ENCODE measurements around the gene LIPC. TPM values are rescaled to one million over a fixed set of nuclear protein-coding genes. Genes with fewer than 3 reads are reported as not detected.
"Not testable (repeated sequence)": the region's sequence is repeated elsewhere in the genome, so short reads cannot be mapped to it uniquely, and the experiment has no call there.

Gene LIPC
- total RNA-seq, 1 donor = 0.73 TPM

GRCh38 chr15:58589047-58589446 is 157.3 kb downstream of the LIPC start:
- Histone ChIP-seq H3K9me3 (ENCODE audit: low read depth, low read length) (no peaks in the 10 kb centered on the region), H3K4me1 (ENCODE audit: insufficient read depth, low read length) (peaks cover 8% of the 10 kb centered on the region), H3K27me3 (ENCODE audit: insufficient read depth, low read length) (no peaks in the 10 kb centered on the region), H3K4me3 (ENCODE audit: low read length) (no peak overlapping the region)

- H3K4me3 ChIP-seq (ENCODE audit: low read length) = no peak overlapping the region
- H3K4me1 ChIP-seq (ENCODE audit: insufficient read depth, low read length) = peaks cover 10% of the 10 kb centered on the region
- no peaks in the 10 kb centered on the region for H3K9me3 ChIP-seq (ENCODE audit: low read depth, low read length)
- H3K27me3 ChIP-seq (ENCODE audit: insufficient read depth, low read length) = no peaks in the 10 kb centered on the region
Observed at GRCh38 chr15:58590236-58590635, 158.4 kb downstream of the LIPC start.

GRCh38 chr15:58590926-58591325 is 159.1 kb downstream of the LIPC start:
- Histone ChIP-seq H3K4me1 (ENCODE audit: insufficient read depth, low read length) (peaks cover 5% of the 10 kb centered on the region), H3K4me3 (ENCODE audit: low read length) (no peak overlapping the region), H3K9me3 (ENCODE audit: low read depth, low read length) (no peaks in the 10 kb centered on the region), H3K27me3 (ENCODE audit: insufficient read depth, low read length) (no peaks in the 10 kb centered on the region)

GRCh38 chr15:58593870-58594269 is 162.1 kb downstream of the LIPC start:
- Histone ChIP-seq H3K4me1 (ENCODE audit: insufficient read depth, low read length) (peaks cover 5% of the 10 kb centered on the region), H3K9me3 (ENCODE audit: low read depth, low read length) (no peaks in the 10 kb centered on the region), H3K4me3 (ENCODE audit: low read length) (no peak overlapping the region), H3K27me3 (ENCODE audit: insufficient read depth, low read length) (no peaks in the 10 kb centered on the region)

GRCh38 chr15:58594898-58595297 is 163.1 kb downstream of the LIPC start:
- Histone ChIP-seq H3K9me3 (ENCODE audit: low read depth, low read length) (no peaks in the 10 kb centered on the region), H3K4me3 (ENCODE audit: low read length) (no peak overlapping the region), H3K4me1 (ENCODE audit: insufficient read depth, low read length) (peaks cover 5% of the 10 kb centered on the region), H3K27me3 (ENCODE audit: insufficient read depth, low read length) (no peaks in the 10 kb centered on the region)

GRCh38 chr15:58595516-58596263 is 163.9 kb downstream of the LIPC start:
- H3K4me1 ChIP-seq (ENCODE audit: insufficient read depth, low read length) = peaks cover 5% of the 10 kb centered on the region
- no peak overlapping the region for H3K4me3 ChIP-seq (ENCODE audit: low read length)
- H3K9me3 ChIP-seq (ENCODE audit: low read depth, low read length) = no peaks in the 10 kb centered on the region
- H3K27me3 ChIP-seq (ENCODE audit: insufficient read depth, low read length) = no peaks in the 10 kb centered on the region

- H3K9me3 ChIP-seq (ENCODE audit: low read depth, low read length) = no peaks in the 10 kb centered on the region
- peaks cover 5% of the 10 kb centered on the region for H3K4me1 ChIP-seq (ENCODE audit: insufficient read depth, low read length)
- H3K27me3 ChIP-seq (ENCODE audit: insufficient read depth, low read length) = no peaks in the 10 kb centered on the region
- H3K4me3 ChIP-seq (ENCODE audit: low read length) = no peak overlapping the region
Observed at GRCh38 chr15:58597943-58598828, 166.4 kb downstream of the LIPC start.

GRCh38 chr15:58598829-58599210 is 167.0 kb downstream of the LIPC start:
- Histone ChIP-seq H3K27me3 (ENCODE audit: insufficient read depth, low read length) (no peaks in the 10 kb centered on the region), H3K4me3 (ENCODE audit: low read length) (no peak overlapping the region), H3K9me3 (ENCODE audit: low read depth, low read length) (no peaks in the 10 kb centered on the region), H3K4me1 (ENCODE audit: insufficient read depth, low read length) (peaks cover 5% of the 10 kb centered on the region)

- Histone ChIP-seq H3K4me3 (ENCODE audit: low read length) (no peak overlapping the region), H3K9me3 (ENCODE audit: low read depth, low read length) (no peaks in the 10 kb centered on the region), H3K27me3 (ENCODE audit: insufficient read depth, low read length) (no peaks in the 10 kb centered on the region), H3K4me1 (ENCODE audit: insufficient read depth, low read length) (peaks cover 5% of the 10 kb centered on the region)
Observed at GRCh38 chr15:58602823-58603222, 171.0 kb downstream of the LIPC start.

- H3K9me3 ChIP-seq (ENCODE audit: low read depth, low read length); H3K4me1 ChIP-seq (ENCODE audit: insufficient read depth, low read length); H3K4me3 ChIP-seq (ENCODE audit: low read length); H3K27me3 ChIP-seq (ENCODE audit: insufficient read depth, low read length): not testable (repeated sequence)
Observed at GRCh38 chr15:58603927-58604326, 172.1 kb downstream of the LIPC start.

- Histone ChIP-seq H3K9me3 (ENCODE audit: low read depth, low read length) (no peaks in the 10 kb centered on the region), H3K4me1 (ENCODE audit: insufficient read depth, low read length) (peaks cover 5% of the 10 kb centered on the region), H3K4me3 (ENCODE audit: low read length) (no peak overlapping the region), H3K27me3 (ENCODE audit: insufficient read depth, low read length) (no peaks in the 10 kb centered on the region)
Observed at GRCh38 chr15:58604455-58604923, 172.7 kb downstream of the LIPC start.

- H3K4me3 ChIP-seq (ENCODE audit: low read length) = no peak overlapping the region
Observed at GRCh38 chr15:58605931-58606530, 174.2 kb downstream of the LIPC start.

GRCh38 chr15:58606577-58607080 is 174.8 kb downstream of the LIPC start:
- no peaks in the 10 kb centered on the region for H3K9me3 ChIP-seq (ENCODE audit: low read depth, low read length)
- H3K4me1 ChIP-seq (ENCODE audit: insufficient read depth, low read length) = peaks cover 5% of the 10 kb centered on the region
- no peak overlapping the region for H3K4me3 ChIP-seq (ENCODE audit: low read length)
- no peaks in the 10 kb centered on the region for H3K27me3 ChIP-seq (ENCODE audit: insufficient read depth, low read length)

More at GRCh38 chr15:58605931-58606530, 174.2 kb downstream of the LIPC start:
- no peaks in the 10 kb centered on the region for H3K9me3 ChIP-seq (ENCODE audit: low read depth, low read length)
- H3K27me3 ChIP-seq (ENCODE audit: insufficient read depth, low read length) = no peaks in the 10 kb centered on the region
- peaks cover 5% of the 10 kb centered on the region for H3K4me1 ChIP-seq (ENCODE audit: insufficient read depth, low read length)

- Histone ChIP-seq H3K4me1 (ENCODE audit: insufficient read depth, low read length) (peaks cover 5% of the 10 kb centered on the region), H3K9me3 (ENCODE audit: low read depth, low read length) (no peaks in the 10 kb centered on the region), H3K4me3 (ENCODE audit: low read length) (no peak overlapping the region), H3K27me3 (ENCODE audit: insufficient read depth, low read length) (no peaks in the 10 kb centered on the region)
Observed at GRCh38 chr15:58608129-58608590, 176.4 kb downstream of the LIPC start.

- Histone ChIP-seq H3K4me1 (ENCODE audit: insufficient read depth, low read length) (peaks cover 6% of the 10 kb centered on the region), H3K4me3 (ENCODE audit: low read length) (no peak overlapping the region), H3K9me3 (ENCODE audit: low read depth, low read length) (no peaks in the 10 kb centered on the region), H3K27me3 (ENCODE audit: insufficient read depth, low read length) (no peaks in the 10 kb centered on the region)
Observed at GRCh38 chr15:58608711-58609110, 176.9 kb downstream of the LIPC start.
